T-helper 17 cell (primary cell): ENCODE measurements around the gene TBC1D5. TPM values are rescaled to one million over a fixed set of nuclear protein-coding genes. Genes with fewer than 3 reads are reported as not detected.
"Not testable (repeated sequence)": the region's sequence is repeated elsewhere in the genome, so short reads cannot be mapped to it uniquely, and the experiment has no call there.

Experiments
- ATAC-seq: fragments of 150-1000 bp; cut with Tn5 transposase; 2 replicates; pipeline ENCODE4 v1.10.0; 2021; ENCODE audit warnings: mild to moderate bottlenecking, moderate library complexity
- DNase-seq, 3 donors: peaks; one replicate each; pipeline versions ENCODE4 v3.0.0 to v3.0.0-alpha.2; 2020 to 2021
- H3K9me3 ChIP-seq: one replicate; pipeline ENCODE4 v1.7.0; 2013; ENCODE audit warnings: low read length, mild to moderate bottlenecking; ENCODE audit not compliant: control insufficient read depth, poor library complexity, severe bottlenecking
- H3K27ac Mint-ChIP-seq: one replicate; pipeline ENCODE4 v1.8.0; 2022; ENCODE audit warnings: mild to moderate bottlenecking, moderate library complexity, mixed read lengths
- H3K27me3 Mint-ChIP-seq: one replicate; pipeline ENCODE4 v1.8.0; 2022; ENCODE audit warnings: mixed read lengths
- H3K36me3 Mint-ChIP-seq: one replicate; pipeline ENCODE4 v1.8.0; 2022; ENCODE audit warnings: low read depth, mixed read lengths
- H3K4me1 Mint-ChIP-seq: one replicate; pipeline ENCODE4 v1.8.0; 2022; ENCODE audit warnings: mild to moderate bottlenecking, mixed read lengths
- H3K4me3 Mint-ChIP-seq: one replicate; pipeline ENCODE4 v1.8.0; 2022; ENCODE audit warnings: mild to moderate bottlenecking, moderate library complexity, mixed read lengths
- total RNA-seq, 4 donors: library from RNA in 2 of 4; stranded (reverse) in 2 of 4; gene quantifications; one replicate each; pipeline ENCODE4 v1.2.3 and lab custom pipeline; 2022 to 2026

Gene TBC1D5
- total RNA-seq, result 10 to 100 TPM; 53.7 to 58.4 TPM
- 75.1 to 99.1 reads per million in 2 donors for total RNA-seq (lab: John Stamatoyannopoulos, UW)

GRCh38 chr3:17742102-17742879 is at the start of gene TBC1D5:
TSS of gene TBC1D5 (minus strand) at chr3:17742631. CDS start at chr3:17508570, 234,061 bp downstream.
- no peaks in the 10 kb centered on the region for H3K9me3 ChIP-seq
- H3K4me1 Mint-ChIP-seq, result peaks cover 36% of the 10 kb centered on the region
- no peaks in the 10 kb centered on the region for H3K27me3 Mint-ChIP-seq
- H3K27ac Mint-ChIP-seq, result peak within 1 kb of the TSS; percentile 81
- H3K4me3 Mint-ChIP-seq, result peak within 1 kb of the TSS; percentile 88
- no peaks in the 10 kb centered on the region for H3K36me3 Mint-ChIP-seq
- DNase-seq (peak; percentile 84 to 85 (median 84)), ATAC-seq (peak; percentile 95)

- ATAC-seq, result no peak
- H3K27me3 Mint-ChIP-seq, result no peaks in the 10 kb centered on the region
- H3K4me1 Mint-ChIP-seq, result peaks cover 5% of the 10 kb centered on the region
- no peak for DNase-seq
- H3K9me3 ChIP-seq, result no peaks in the 10 kb centered on the region
- H3K27ac Mint-ChIP-seq, result no peak overlapping the region
- H3K36me3 Mint-ChIP-seq, result no peaks in the 10 kb centered on the region
- no peak overlapping the region for H3K4me3 Mint-ChIP-seq
These were observed 41.0 kb upstream of the TBC1D5 start for GRCh38 chr3:17783426-17783825.

- no peak overlapping the region for H3K4me3 Mint-ChIP-seq
These were observed 40.3 kb upstream of the TBC1D5 start for GRCh38 chr3:17782751-17783150.

DNA sequence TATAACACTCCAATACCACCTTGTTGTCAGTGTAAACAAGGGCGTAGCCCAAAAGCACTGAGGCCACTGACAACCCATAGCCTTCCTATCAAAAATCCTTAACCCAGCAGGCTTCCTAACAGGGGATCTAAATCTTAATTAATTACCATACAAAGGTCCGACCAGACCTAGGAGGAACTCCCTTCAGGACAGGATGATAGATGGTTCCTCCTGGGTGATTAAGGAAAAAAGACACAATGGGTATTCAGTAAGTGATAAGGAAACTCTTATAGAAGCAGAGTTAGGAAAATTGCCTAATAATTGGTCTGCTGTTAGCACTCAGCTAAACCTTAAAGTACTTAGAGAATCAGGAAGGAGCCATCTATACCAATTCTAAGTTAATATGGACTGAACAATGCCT is 37.9 kb upstream of the TBC1D5 start:
- ATAC-seq, DNase-seq, H3K4me3 Mint-ChIP-seq, H3K36me3 Mint-ChIP-seq, H3K27ac Mint-ChIP-seq, H3K4me1 Mint-ChIP-seq, H3K9me3 ChIP-seq: not testable (repeated sequence)
- peaks cover 14% of the 10 kb centered on the region for H3K27me3 Mint-ChIP-seq

More at GRCh38 chr3:17782751-17783150, 40.3 kb upstream of the TBC1D5 start:
- H3K9me3 ChIP-seq, result no peaks in the 10 kb centered on the region
- no peaks in the 10 kb centered on the region for H3K27me3 Mint-ChIP-seq
- ATAC-seq (no peak), DNase-seq (no peak)
- peaks cover 5% of the 10 kb centered on the region for H3K4me1 Mint-ChIP-seq
- no peaks in the 10 kb centered on the region for H3K36me3 Mint-ChIP-seq
- H3K27ac Mint-ChIP-seq, result no peak overlapping the region

DNA sequence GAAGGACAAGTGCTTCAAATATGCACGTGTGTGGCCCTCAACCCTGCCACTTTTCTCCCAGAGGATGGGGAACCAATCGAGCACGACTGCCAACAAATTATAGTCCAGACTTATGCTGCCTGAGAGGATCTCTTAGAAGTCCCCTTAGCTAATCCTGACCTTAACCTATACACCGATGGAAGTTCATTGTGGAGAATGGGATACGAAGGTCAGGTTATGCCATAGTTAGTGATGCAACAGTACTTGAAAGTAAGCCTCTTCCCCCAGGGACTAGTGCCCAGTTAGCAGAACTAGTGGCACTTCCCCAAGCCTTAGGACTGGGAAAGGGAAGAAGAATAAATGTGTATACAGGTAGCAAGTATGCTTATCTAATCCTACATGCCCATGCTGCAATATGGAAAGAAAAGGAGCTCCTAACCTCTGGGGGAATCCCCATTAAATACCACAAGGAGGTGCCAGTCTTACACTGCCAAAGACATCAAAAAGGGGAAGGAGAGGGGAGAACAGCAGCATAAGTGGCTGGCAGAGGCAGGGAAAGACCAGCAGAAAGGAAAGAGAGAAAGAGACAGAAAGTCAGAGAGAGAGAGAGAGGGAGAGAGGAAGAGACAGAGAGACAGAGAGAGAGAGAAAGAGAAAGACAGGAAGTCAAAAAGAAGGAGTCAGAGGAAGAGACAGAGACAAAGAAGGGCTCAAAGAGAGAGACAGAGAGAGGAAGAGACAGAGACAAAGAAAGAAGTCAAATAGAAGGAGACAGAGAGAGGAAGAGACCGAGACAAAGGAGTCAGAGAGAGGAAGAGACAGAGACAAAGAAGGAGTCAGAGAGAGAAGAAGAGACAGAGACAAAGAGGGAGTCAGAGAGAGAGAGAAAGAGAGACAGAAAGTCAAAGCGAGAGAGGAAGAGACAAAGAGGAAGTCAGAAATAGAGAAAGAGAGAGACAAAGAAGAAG is 37.1 kb upstream of the TBC1D5 start:
- not testable (repeated sequence) for H3K4me3 Mint-ChIP-seq, H3K9me3 ChIP-seq, H3K36me3 Mint-ChIP-seq, ATAC-seq, H3K27ac Mint-ChIP-seq, DNase-seq
- Mint-ChIP-seq H3K4me1 (peaks cover 14% of the 10 kb centered on the region), H3K27me3 (peaks cover 15% of the 10 kb centered on the region)

DNA sequence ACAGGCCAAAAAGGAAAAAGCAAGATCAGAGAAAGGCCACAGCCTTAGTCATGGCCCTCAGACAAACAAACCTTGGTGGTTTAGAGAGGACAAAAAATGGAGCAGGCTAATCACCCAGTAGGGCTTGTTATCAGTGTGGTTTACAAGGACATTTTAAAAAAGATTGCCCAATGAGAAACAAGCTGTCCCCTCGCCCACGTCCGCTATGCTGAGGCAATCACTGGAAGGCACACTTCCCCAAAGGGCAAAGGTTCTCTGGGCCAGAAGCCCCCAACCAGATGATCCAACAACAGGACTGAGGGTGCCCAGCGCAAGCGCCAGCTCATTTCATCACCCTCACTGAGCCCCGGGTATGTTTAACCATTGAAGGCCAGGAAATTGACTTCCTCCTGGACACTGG is 34.9 kb upstream of the TBC1D5 start:
- H3K27me3 Mint-ChIP-seq, result peaks cover 15% of the 10 kb centered on the region

GRCh38 chr3:17775073-17775472 is 32.6 kb upstream of the TBC1D5 start:
- DNase-seq, result no peak
- no peaks in the 10 kb centered on the region for H3K36me3 Mint-ChIP-seq
- peaks cover 19% of the 10 kb centered on the region for H3K4me1 Mint-ChIP-seq
- H3K4me3 Mint-ChIP-seq, result peak overlapping the region; percentile 43
- H3K9me3 ChIP-seq, result no peaks in the 10 kb centered on the region
- peaks cover 15% of the 10 kb centered on the region for H3K27me3 Mint-ChIP-seq
- H3K27ac Mint-ChIP-seq, result peak overlapping the region; percentile 12
- no peak for ATAC-seq

More for the DNA sequence above, 34.9 kb upstream of the TBC1D5 start:
- not testable (repeated sequence) for H3K4me3 Mint-ChIP-seq, H3K9me3 ChIP-seq, H3K27ac Mint-ChIP-seq, ATAC-seq, H3K36me3 Mint-ChIP-seq, DNase-seq
- H3K4me1 Mint-ChIP-seq, result peaks cover 19% of the 10 kb centered on the region

GRCh38 chr3:17774180-17774910 is 31.9 kb upstream of the TBC1D5 start:
- ATAC-seq (peak; percentile 65), DNase-seq (peak in 1 of 3 donors; percentile 15)
- peaks cover 13% of the 10 kb centered on the region for H3K4me1 Mint-ChIP-seq
- not testable (repeated sequence) for H3K27ac Mint-ChIP-seq, H3K9me3 ChIP-seq, H3K36me3 Mint-ChIP-seq
- peaks cover 15% of the 10 kb centered on the region for H3K27me3 Mint-ChIP-seq
- peak overlapping the region; percentile 43 for H3K4me3 Mint-ChIP-seq

- Mint-ChIP-seq H3K27ac (no peak overlapping the region), H3K4me1 (peaks cover 13% of the 10 kb centered on the region), H3K36me3 (no peaks in the 10 kb centered on the region), H3K27me3 (peaks cover 15% of the 10 kb centered on the region), H3K4me3 (no peak overlapping the region)
- DNase-seq (no peak), ATAC-seq (no peak)
- H3K9me3 ChIP-seq, result no peaks in the 10 kb centered on the region
These were observed 30.1 kb upstream of the TBC1D5 start for GRCh38 chr3:17772556-17772955.

GRCh38 chr3:17771177-17772017 is 29.0 kb upstream of the TBC1D5 start:
- ATAC-seq (no peak), DNase-seq (no peak)
- H3K27me3 Mint-ChIP-seq, result peaks cover 11% of the 10 kb centered on the region
- no peak overlapping the region for H3K27ac Mint-ChIP-seq
- H3K4me1 Mint-ChIP-seq, result peaks cover 13% of the 10 kb centered on the region
- H3K9me3 ChIP-seq, result no peaks in the 10 kb centered on the region
- no peak overlapping the region for H3K4me3 Mint-ChIP-seq
- H3K36me3 Mint-ChIP-seq, result no peaks in the 10 kb centered on the region

DNA sequence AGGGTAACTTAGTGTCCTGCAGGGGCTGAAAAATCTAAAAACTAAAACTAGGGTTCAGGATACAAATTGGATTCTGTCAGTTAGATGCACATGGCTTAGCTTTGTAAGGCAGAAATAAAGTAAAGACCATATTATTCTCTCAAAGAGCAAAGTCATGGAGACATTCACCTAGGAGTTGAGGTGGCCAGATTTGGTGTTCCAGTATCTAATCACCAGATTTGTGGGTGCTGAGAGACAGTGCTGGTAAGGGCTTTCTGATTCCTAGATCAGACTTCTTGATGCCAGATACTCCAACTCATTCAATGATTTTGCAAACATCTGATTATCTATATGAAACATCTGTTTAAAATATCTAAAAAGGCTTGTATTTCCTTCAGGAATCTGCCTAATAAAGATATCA is 28.3 kb upstream of the TBC1D5 start:
- no peaks in the 10 kb centered on the region for H3K9me3 ChIP-seq
- Mint-ChIP-seq H3K4me3 (no peak overlapping the region), H3K27ac (no peak overlapping the region), H3K36me3 (no peaks in the 10 kb centered on the region), H3K27me3 (peaks cover 5% of the 10 kb centered on the region), H3K4me1 (peaks cover 12% of the 10 kb centered on the region)
- DNase-seq (no peak), ATAC-seq (no peak)

GRCh38 chr3:17765819-17766472 is 23.5 kb upstream of the TBC1D5 start:
- Mint-ChIP-seq H3K4me3 (no peak overlapping the region), H3K36me3 (no peaks in the 10 kb centered on the region), H3K27me3 (peaks cover 8% of the 10 kb centered on the region), H3K4me1 (no peaks in the 10 kb centered on the region), H3K27ac (no peak overlapping the region)
- ATAC-seq (no peak), DNase-seq (no peak)
- no peaks in the 10 kb centered on the region for H3K9me3 ChIP-seq
